NB4 (cell line): ENCODE measurements around the gene DYDC1.
"Not testable (repeated sequence)": the region's sequence is repeated elsewhere in the genome, so short reads cannot be mapped to it uniquely, and the experiment has no call there.

ENCODE experiments used
- DNase-seq: peaks from one replicate; pipeline ENCODE4 v3.0.0; 2010; ENCODE audit warnings: low read depth
- H3K4me3 ChIP-seq: one replicate; pipeline ENCODE4 v1.5.1; 2011; ENCODE audit warnings: mild to moderate bottlenecking, low read depth, low read length, moderate library complexity
- CTCF ChIP-seq: IDR thresholded peaks from one replicate; pipeline ENCODE4 v1.5.1; 2012; ENCODE audit warnings: low read depth, low read length
- MAX ChIP-seq: IDR thresholded peaks from 2 replicates; pipeline ENCODE4 v1.6.1; 2011; ENCODE audit warnings: low read depth, low read length
- MYC ChIP-seq: IDR thresholded peaks from 2 replicates; pipeline ENCODE4 v1.6.1; 2011; ENCODE audit warnings: low read depth, low read length
- POLR2A ChIP-seq: IDR thresholded peaks from 2 replicates; pipeline ENCODE4 v1.6.1; 2011; ENCODE audit warnings: mild to moderate bottlenecking; ENCODE audit not compliant: insufficient read length; ENCODE audit errors: extremely low read depth

The DYDC1 gene

GRCh38 chr10:80373502-80373901 is 16.9 kb upstream of the DYDC1 start:
- TF ChIP-seq CTCF (no peak), MAX (no peak), MYC (no peak), POLR2A (no peak)
- H3K4me3 ChIP-seq: no peak overlapping the region
- no peak for DNase-seq

GRCh38 chr10:80372675-80373074 is 16.1 kb upstream of the DYDC1 start:
- no peak overlapping the region for H3K4me3 ChIP-seq
- TF ChIP-seq MAX: no peak
- no peak for DNase-seq

- no peak for DNase-seq
- TF ChIP-seq MAX: no peak
- TF ChIP-seq MYC: no peak
- no peak for TF ChIP-seq CTCF
- no peak for TF ChIP-seq POLR2A
- no peak overlapping the region for H3K4me3 ChIP-seq
Observed at GRCh38 chr10:80371467-80371866, 14.9 kb upstream of the DYDC1 start.

GRCh38 chr10:80365510-80365909 is 9.0 kb upstream of the DYDC1 start:
- H3K4me3 ChIP-seq: no peak overlapping the region
- no peak for TF ChIP-seq MAX
- no peak for TF ChIP-seq POLR2A
- no peak for TF ChIP-seq CTCF
- no peak for TF ChIP-seq MYC
- DNase-seq: no peak

- TF ChIP-seq POLR2A (no peak), MYC (no peak), MAX (no peak), CTCF (no peak)
- no peak overlapping the region for H3K4me3 ChIP-seq
- no peak for DNase-seq
Observed at GRCh38 chr10:80359644-80360043, 3.1 kb upstream of the DYDC1 start.

- not testable (repeated sequence) for H3K4me3 ChIP-seq, DNase-seq
Observed at GRCh38 chr10:80358925-80359324, 2.4 kb upstream of the DYDC1 start.

GRCh38 chr10:80357851-80358125 is 1.2 kb upstream of the DYDC1 start:
- no peak overlapping the region for H3K4me3 ChIP-seq
- TF ChIP-seq MYC (no peak), MAX (no peak), CTCF (no peak), POLR2A (no peak)
- no peak for DNase-seq
